Measurements from ENCODE around the gene RRP7A.
"Not testable (repeated sequence)": the region's sequence is repeated elsewhere in the genome, so short reads cannot be mapped to it uniquely, and the experiment has no call there.

RRP7A gene

GRCh38 chr22:42548597-42549330, 29.2 kb upstream of the RRP7A start:
- TF ChIP-seq POLR2A (IDR thresholded peaks at IDR 0.05; ENCODE audit: low read length) (no peak), GATA1 (IDR thresholded peaks at IDR 0.05; ENCODE audit: low read depth, low read length) (no peak)
- no peak for DNase-seq

GRCh38 chr22:42548126-42548525, 28.5 kb upstream of the RRP7A start:
- DNase-seq, result not testable (repeated sequence)

- TF ChIP-seq POLR2A (IDR thresholded peaks at IDR 0.05; ENCODE audit: low read length) (no peak), GATA1 (IDR thresholded peaks at IDR 0.05; ENCODE audit: low read depth, low read length) (no peak)
- DNase-seq, result no peak
Measured at GRCh38 chr22:42547562-42547961, 28.0 kb upstream of the RRP7A start.

GRCh38 chr22:42544686-42545085, 25.1 kb upstream of the RRP7A start:
- no peak for DNase-seq
- TF ChIP-seq GATA1 (IDR thresholded peaks at IDR 0.05; ENCODE audit: low read depth, low read length), result no peak
- TF ChIP-seq POLR2A (IDR thresholded peaks at IDR 0.05; ENCODE audit: low read length), result no peak

- DNase-seq, result not testable (repeated sequence)
Measured at GRCh38 chr22:42539236-42539771, 19.7 kb upstream of the RRP7A start.

GRCh38 chr22:42537199-42537831, 17.7 kb upstream of the RRP7A start:
- DNase-seq, result peak in 1 of 2 experiments; percentile 12

- not testable (repeated sequence) for DNase-seq
Measured at GRCh38 chr22:42536634-42537033, 17.0 kb upstream of the RRP7A start.

- TF ChIP-seq POLR2A (IDR thresholded peaks at IDR 0.05; ENCODE audit: low read length) (no peak), GATA1 (IDR thresholded peaks at IDR 0.05; ENCODE audit: low read depth, low read length) (no peak)
- no peak for DNase-seq
Measured at GRCh38 chr22:42536166-42536565, 16.6 kb upstream of the RRP7A start.

GRCh38 chr22:42535082-42535731, 15.6 kb upstream of the RRP7A start:
- DNase-seq, result not testable (repeated sequence)

- DNase-seq, result no peak
- TF ChIP-seq GATA1 (IDR thresholded peaks at IDR 0.05; ENCODE audit: low read depth, low read length) (no peak), POLR2A (IDR thresholded peaks at IDR 0.05; ENCODE audit: low read length) (no peak)
Measured at GRCh38 chr22:42533638-42533977, 14.0 kb upstream of the RRP7A start.

GRCh38 chr22:42531401-42532084, 11.9 kb upstream of the RRP7A start:
- not testable (repeated sequence) for DNase-seq

- not testable (repeated sequence) for DNase-seq
Measured at GRCh38 chr22:42529435-42529834, 9.8 kb upstream of the RRP7A start.

GRCh38 chr22:42528591-42529307, 9.2 kb upstream of the RRP7A start:
- TF ChIP-seq POLR2A (IDR thresholded peaks at IDR 0.05; ENCODE audit: low read length) (no peak), GATA1 (IDR thresholded peaks at IDR 0.05; ENCODE audit: low read depth, low read length) (no peak)
- DNase-seq, result no peak

- no peak for DNase-seq
- TF ChIP-seq POLR2A (IDR thresholded peaks at IDR 0.05; ENCODE audit: low read length) (no peak), GATA1 (IDR thresholded peaks at IDR 0.05; ENCODE audit: low read depth, low read length) (no peak)
Measured at GRCh38 chr22:42522546-42522945, 3.0 kb upstream of the RRP7A start.

GRCh38 chr22:42521228-42521546, 1.6 kb upstream of the RRP7A start:
- no peak for DNase-seq
- TF ChIP-seq GATA1 (IDR thresholded peaks at IDR 0.05; ENCODE audit: low read depth, low read length), result no peak
- TF ChIP-seq POLR2A (IDR thresholded peaks at IDR 0.05; ENCODE audit: low read length), result no peak

- DNase-seq, result not testable (repeated sequence)
Measured at GRCh38 chr22:42518638-42519524, 715 bp downstream of the RRP7A start.

- not testable (repeated sequence) for DNase-seq
Measured at GRCh38 chr22:42517103-42517502, 2.5 kb downstream of the RRP7A start.

Measured in erythroblast (primary cell).